ENCODE measurements around the gene ASTL.

The ASTL gene

GRCh38 chr2:96129528-96130120 is 8.7 kb downstream of the ASTL start:
- no peak for DNase-seq

DNA sequence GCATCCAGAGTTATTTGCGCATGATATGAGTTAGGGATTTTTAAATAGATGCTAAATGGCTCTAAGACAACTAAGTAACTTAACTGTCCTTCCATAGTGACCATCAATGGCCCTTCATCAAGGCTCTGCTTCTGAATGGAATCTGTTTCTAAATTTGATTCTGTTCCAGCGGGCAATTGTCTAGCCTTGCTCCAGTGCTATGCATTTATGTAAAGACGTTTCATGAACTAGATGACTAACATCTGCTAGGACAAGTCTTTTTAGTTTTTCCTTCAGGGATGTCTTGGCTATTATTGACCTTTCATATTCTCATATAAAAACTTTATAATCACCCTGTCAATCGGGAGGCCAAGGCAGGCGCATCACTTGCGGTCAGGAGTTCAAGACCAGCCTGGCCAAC is 9.8 kb downstream of the ASTL start:
- no peak for DNase-seq

DNA sequence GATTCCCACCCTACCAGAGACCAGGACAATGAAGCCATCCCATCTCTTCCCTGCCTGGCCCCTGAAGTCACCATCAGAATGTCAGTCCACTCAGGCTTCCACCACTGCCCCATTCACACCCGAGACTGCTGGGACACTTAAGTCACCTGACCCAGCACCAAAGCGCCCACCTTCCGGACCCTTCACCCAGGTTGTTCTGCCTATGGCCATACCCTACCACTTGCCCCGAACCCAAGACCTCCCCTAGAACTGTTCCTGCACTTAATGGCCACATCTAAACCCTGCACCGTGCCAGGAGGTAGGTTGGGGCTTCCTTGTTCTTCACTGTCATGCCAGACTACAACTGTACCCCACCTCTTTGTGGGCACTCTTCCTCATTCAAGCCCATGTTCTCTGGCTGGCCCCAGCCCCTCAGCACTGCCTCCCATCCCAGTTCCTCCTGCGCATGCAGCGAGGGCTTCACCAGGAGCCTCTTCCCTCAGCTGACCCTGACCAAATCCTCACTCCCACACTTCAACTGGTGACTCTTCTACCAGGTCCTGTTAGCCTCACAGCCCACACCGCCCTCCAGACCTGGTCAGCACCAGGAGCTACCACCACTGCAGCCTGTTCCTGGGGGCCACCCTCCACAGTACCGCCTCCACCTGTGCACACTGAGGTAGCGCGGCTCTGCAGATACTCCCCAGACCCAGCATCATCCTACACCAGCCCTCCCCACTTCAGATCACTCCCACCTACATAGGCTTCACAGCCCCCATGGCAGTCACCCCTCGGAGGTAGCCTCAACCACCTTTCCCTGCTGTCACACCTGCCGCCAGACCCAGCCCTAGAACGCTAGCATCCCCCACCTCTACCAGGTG is 13.7 kb downstream of the ASTL start:
- DNase-seq: no peak

DNA sequence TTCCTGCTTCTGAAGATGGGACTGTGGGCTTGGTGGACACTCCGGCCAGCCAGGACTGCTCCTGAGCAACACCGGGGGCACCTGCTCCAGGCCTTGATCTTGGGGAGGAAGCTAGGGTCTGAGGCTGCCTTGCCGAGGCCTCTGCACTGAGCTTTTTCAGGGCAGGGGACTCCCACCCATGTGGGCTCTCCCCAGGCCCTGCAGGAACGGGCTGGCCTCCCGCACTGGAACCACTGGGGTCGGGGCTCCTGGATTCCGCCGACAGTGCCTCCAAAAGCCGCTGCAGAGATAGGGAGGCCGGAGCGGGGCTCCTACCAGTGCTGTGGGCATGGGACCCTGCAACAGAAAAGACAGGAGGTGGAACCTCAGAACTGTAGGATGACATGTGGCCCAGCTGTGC is 14.4 kb downstream of the ASTL start:
- DNase-seq: no peak

- DNase-seq: no peak
Measured at GRCh38 chr2:96123290-96123689, 15.0 kb downstream of the ASTL start.

DNA sequence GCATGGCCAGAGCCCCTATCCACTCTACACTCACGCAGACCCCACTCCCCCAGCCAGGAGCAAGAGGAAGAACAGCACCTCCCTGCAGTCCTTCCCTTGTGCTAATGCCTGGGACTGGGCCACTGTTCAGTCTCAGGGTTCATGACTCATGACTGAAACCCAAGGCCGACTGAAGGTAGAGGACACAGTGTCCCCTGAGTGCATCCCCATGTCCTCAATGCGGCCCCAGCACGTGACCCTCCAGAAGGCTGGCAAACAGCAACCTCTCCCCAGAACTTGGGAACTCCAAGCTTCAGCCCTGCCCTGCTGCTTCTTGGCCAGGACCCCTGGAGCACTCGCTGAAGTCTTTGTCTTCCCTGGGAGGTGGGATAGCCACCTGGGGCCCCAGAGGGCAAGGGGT is 15.9 kb downstream of the ASTL start:
- no peak for DNase-seq

- DNase-seq: no peak
Measured at GRCh38 chr2:96121414-96121813, 16.9 kb downstream of the ASTL start.

DNA sequence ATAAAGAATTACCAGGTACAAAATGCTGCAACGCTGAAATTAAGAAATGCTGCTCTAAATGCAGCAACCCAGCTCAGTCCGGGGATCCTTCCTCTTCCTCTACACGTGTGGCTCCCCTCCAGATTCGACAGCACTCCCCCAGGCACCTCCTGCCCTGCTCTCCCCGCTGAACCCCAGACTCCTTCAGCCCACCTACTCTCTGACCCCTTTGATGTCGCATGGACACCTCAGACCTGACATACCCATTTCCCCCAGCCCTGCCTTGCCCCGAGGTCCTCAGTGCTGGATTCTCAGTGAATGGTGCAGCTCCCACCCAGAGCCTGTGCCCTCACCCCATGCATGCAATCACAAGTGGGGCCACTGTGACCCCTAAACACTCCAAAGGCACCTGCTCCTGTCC is 17.3 kb downstream of the ASTL start:
- DNase-seq: no peak

DNA sequence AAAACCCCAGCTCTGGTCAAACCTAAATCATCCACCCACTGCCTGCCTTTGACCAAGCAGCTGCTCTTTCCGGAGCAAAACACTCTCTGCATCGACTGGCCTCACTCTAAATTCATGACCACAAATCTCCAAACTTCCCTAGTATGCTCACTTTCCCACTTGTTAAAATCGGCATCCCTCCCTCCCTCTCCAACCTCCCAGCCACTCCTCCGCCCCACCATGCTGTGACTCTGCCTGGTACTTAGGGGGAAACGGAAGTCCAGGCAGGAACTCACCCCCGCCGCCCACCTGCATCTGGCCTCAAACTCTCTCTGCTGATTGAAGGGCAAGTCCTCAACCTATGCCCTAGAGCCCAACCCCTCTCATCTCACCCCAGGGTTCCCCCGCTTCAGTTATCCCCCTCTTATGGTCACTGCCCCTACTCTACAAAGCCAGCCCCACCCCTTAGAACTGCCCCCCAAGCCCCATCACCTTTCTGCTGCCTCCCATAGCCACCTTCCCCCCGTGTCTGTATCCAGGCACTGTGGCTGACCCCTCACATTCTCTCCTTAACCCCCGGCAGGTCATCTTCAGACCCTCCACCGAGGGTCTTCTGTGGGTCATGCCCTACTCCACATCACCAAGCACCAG is 18.1 kb downstream of the ASTL start:
- no peak for DNase-seq

- DNase-seq: no peak
Measured at GRCh38 chr2:96119389-96119751, 18.9 kb downstream of the ASTL start.

DNA sequence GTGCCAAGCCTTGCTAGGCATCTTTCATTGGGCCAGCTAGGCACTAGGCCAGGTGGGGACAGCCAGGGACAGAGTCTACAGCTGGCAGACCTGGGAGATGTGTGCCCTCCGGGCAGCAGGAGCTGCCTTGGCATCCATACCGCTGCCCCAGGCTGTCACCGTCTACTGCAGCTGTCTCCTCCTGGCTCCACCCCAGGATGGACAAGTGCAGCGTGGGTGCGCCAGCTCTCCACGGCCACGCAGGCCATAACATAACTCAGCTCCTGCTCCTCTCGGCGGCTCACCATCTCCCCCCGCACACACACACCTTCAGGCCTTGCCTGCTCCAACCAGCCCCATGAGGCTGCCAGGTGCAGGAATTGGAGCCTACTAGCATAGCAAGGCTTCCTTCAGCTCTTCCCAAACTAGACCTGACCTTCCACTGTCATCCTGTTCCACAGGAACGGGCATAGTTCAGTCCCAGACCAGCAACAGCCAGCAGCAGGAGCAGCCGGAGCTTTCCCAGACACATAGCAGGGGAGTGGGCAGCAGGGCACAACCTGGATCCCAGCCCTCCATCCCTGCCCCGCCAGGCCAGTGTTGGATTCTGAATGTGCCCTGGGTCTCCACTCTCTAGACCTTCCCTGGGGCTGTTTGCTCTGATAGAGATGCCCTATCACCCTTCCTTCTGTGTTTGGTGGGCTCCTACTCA is 19.5 kb downstream of the ASTL start:
- no peak for DNase-seq

DNA sequence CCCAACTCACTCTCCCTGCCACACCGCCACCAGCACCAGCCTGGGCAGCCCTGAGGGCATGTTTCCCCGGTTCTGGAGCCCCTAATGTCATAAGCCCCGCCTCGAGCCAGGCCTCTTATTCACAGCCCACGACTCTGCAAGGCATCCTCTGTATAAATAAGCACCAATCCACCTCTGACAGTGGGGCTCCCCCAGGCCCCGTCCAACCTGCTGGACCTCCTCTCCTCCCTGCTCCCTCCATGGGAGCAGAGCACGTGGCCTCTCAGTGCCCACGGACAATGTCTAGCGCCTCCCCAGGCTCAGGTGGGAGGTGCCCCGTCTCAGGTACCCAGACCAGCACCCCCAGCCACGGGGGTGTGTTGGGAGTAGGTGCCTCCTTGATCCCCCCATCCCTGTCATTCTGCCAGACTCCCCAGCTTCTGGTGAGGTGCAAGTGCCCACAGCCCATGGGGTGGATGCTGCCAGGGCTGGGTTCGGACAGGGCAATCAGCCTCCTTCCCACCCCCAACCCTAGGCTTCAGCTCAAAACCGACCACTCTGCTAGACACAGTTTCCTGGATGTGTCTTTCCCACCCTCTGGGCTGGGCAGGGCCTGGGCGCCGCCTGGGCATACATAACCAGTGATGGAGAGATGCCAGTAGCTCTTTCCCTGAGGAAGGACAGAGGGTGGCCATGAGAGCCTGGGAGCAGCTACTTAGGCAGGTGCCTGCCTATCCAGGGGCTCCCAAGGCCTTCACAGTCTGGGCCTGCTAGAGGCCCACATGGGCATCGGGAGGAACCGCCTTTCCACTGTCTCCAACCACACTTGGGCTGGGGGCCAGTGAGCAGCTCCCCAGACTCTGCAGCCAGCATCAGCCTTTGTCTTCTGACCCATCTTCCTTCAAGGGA is 20.4 kb downstream of the ASTL start:
- no peak for DNase-seq

GRCh38 chr2:96116879-96117533 is 21.3 kb downstream of the ASTL start:
- peak; percentile 39 for DNase-seq

GRCh38 chr2:96116424-96116878 is 21.9 kb downstream of the ASTL start, which contains the start of gene ADRA2B:
Gene ADRA2B (minus strand): TSS chr2:96116571. CDS start chr2:96116149, 422 bp downstream.
- peak; percentile 29 for DNase-seq

- DNase-seq: no peak
Measured at GRCh38 chr2:96115631-96116423, 22.5 kb downstream of the ASTL start.

GRCh38 chr2:96114903-96115581 is 23.3 kb downstream of the ASTL start:
- DNase-seq: no peak

DNA sequence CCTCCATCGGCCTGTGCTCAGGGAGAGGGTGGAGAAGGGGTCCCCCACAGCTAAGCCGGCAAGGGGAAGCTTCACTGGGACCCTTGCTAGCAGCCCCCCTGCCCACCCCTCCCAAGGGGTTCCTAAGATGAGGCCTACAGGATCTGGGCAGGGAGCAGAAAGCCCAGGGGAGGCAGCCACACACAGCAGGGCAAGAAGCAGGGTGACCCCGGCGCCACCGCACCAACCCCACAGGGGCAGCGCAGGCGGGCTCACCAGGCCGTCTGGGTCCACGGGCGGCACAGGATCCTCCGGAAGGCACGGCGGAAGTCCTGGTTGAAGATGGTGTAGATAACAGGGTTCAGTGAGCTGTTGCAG is 23.8 kb downstream of the ASTL start:
- no peak for DNase-seq

GRCh38 chr2:96113951-96114350 is 24.4 kb downstream of the ASTL start:
- DNase-seq: no peak

- no peak for DNase-seq
Measured at GRCh38 chr2:96113367-96113677, 25.0 kb downstream of the ASTL start.
